GM12878 (cell line): Measurements from ENCODE around the gene HBB. TPM values are rescaled to one million over a fixed set of nuclear protein-coding genes. Genes with fewer than 3 reads are reported as not detected.
A peak's percentile ranks its signal among the peaks of the same experiment; 100 is the strongest.

Experiments used
- ATAC-seq: fragments of 200-7000 bp; cut with Tn5 transposase; 3 replicates; pipeline ENCODE4 v1.9.1; 2020; ENCODE audit warnings: mild to moderate bottlenecking, moderate library complexity
- BruUV-seq: library from RNA; stranded (reverse); fragments of 400-500 nt; replicated peaks from 2 replicates; lab custom pipeline; 2021; lab: Mats Ljungman, UMichigan
- CTCF ChIA-PET: fragments of 300-600 bp; sonication (Branson Sonifier 250); formaldehyde crosslinking; extraction: SDS; loops from one replicate; lab custom pipeline; 2021; ENCODE audit warnings: inconsistent platforms; lab: Yijun Ruan, JAX
- POLR2A ChIA-PET: fragments of 350-600 bp; formaldehyde crosslinking; extraction: SDS; loops from one replicate; lab custom pipeline; 2021; ENCODE audit warnings: inconsistent platforms; lab: Charles Lee
- RAD21 ChIA-PET: fragments of 300-600 bp; sonication (Branson Sonifier 250); formaldehyde crosslinking; loops from one replicate; lab custom pipeline; 2023; ENCODE audit warnings: antibody characterized with exemption; ENCODE audit not compliant: unreplicated experiment; lab: Charles Lee
- SMC1A ChIA-PET: fragments of 300-600 bp; sonication (Branson Sonifier 250); formaldehyde crosslinking; loops from one replicate; lab custom pipeline; 2023; ENCODE audit not compliant: unreplicated experiment, uncharacterized antibody; lab: Charles Lee
- DNase-seq: peaks from one replicate; pipeline ENCODE4 v3.0.0-alpha.2; 2011; ENCODE audit warnings: low read depth, low spot score
- FAIRE-seq: peaks from 3 replicates; lab custom pipeline; 2011; peaks lifted over from hg19 to GRCh38; lab: Jason Lieb, UNC
- H2AFZ ChIP-seq: 2 replicates; pipeline ENCODE4 v1.6.0; 2011; ENCODE audit warnings: low read depth, low read length, control low read depth; ENCODE audit not compliant: control insufficient read depth
- H3K27ac ChIP-seq: 2 replicates; pipeline ENCODE4 v1.5.1; 2011; ENCODE audit warnings: control low read depth; ENCODE audit not compliant: control insufficient read depth, insufficient read depth
- H3K27me3 ChIP-seq, 2 experiments: replicated peaks in 1 of 2; 2 replicates each; pipeline versions ENCODE4 v1.6.0 to v1.6.1; 2011; ENCODE audit warnings: low read length in 1 of 2; ENCODE audit not compliant: control insufficient read depth in 2 of 2, insufficient read depth in 2 of 2
- H3K36me3 ChIP-seq, 2 experiments: 2 replicates each; pipeline ENCODE4 v1.5.1; 2011; ENCODE audit warnings: low read length in 1 of 2; ENCODE audit not compliant: control insufficient read depth in 2 of 2, insufficient read depth in 2 of 2
- H3K4me1 ChIP-seq: 2 replicates; pipeline ENCODE4 v1.6.1; 2011; ENCODE audit warnings: mild to moderate bottlenecking, low read length, moderate library complexity, mixed read lengths; ENCODE audit not compliant: control insufficient read depth, insufficient read depth
- H3K4me2 ChIP-seq: 2 replicates; pipeline ENCODE4 v1.6.0; 2011; ENCODE audit warnings: control low read depth; ENCODE audit not compliant: control insufficient read depth, insufficient read depth
- H3K4me3 ChIP-seq: fragments of 200-600 bp; sonication (generic); 2 replicates; pipeline ENCODE4 v1.5.1; 2016
- H3K79me2 ChIP-seq: 2 replicates; pipeline ENCODE4 v1.6.0; 2011; ENCODE audit warnings: low read length; ENCODE audit not compliant: control insufficient read depth, insufficient read depth
- H3K9ac ChIP-seq: 2 replicates; pipeline ENCODE4 v1.8.0; 2011; ENCODE audit warnings: low read length, control low read depth, mixed read lengths; ENCODE audit not compliant: control insufficient read depth, insufficient read depth
- H3K9me3 ChIP-seq: replicated peaks from 3 replicates; pipeline ENCODE4 v1.5.1; 2011; ENCODE audit warnings: mild to moderate bottlenecking, low read length; ENCODE audit not compliant: control insufficient read depth, insufficient read depth
- H4K20me1 ChIP-seq: 2 replicates; pipeline ENCODE4 v1.6.0; 2011; ENCODE audit not compliant: control insufficient read depth, insufficient read depth
- BCL11A ChIP-seq: IDR thresholded peaks from 2 replicates; pipeline ENCODE4 v1.6.1; 2011; ENCODE audit warnings: low read depth, low read length
- EGR1 ChIP-seq, 2 experiments: IDR thresholded peaks; 1 replicate in 1 of 2; 2 replicates in 1 of 2; pipeline ENCODE4 v1.6.1; 2011 to 2012; ENCODE audit warnings: low read depth in 2 of 2, low read length in 2 of 2, borderline replicate concordance in 1 of 2, mild to moderate bottlenecking in 1 of 2, moderate library complexity in 1 of 2
- ETV6 ChIP-seq, 2 experiments: fragments of 450-650 bp in 1 of 2; IDR thresholded peaks in 1 of 2; conservative IDR thresholded peaks in 1 of 2; 2 replicates each; pipeline ENCODE4 v1.6.1; 2014; ENCODE audit warnings: antibody characterized with exemption in 1 of 2, borderline replicate concordance in 1 of 2, low read depth in 1 of 2, mild to moderate bottlenecking in 1 of 2, moderate library complexity in 1 of 2
- JUNB ChIP-seq: IDR thresholded peaks from 2 replicates; pipeline ENCODE4 v1.6.1; 2016; ENCODE audit warnings: antibody characterized with exemption, mild to moderate bottlenecking
- MEF2B ChIP-seq: fragments of 450-650 bp; IDR thresholded peaks from 2 replicates; pipeline ENCODE4 v1.6.1; 2018; ENCODE audit warnings: mild to moderate bottlenecking, moderate library complexity; ENCODE audit not compliant: partially characterized antibody, poor library complexity, severe bottlenecking
- NR2C2 ChIP-seq: IDR thresholded peaks from 2 replicates; pipeline ENCODE4 v1.6.1; 2011; ENCODE audit warnings: borderline replicate concordance, low read depth; ENCODE audit not compliant: control insufficient read depth, insufficient read length
- SMC3 ChIP-seq: IDR thresholded peaks from 2 replicates; pipeline ENCODE4 v1.6.1; 2011; ENCODE audit warnings: low read length, improper control_type of control experiment, borderline replicate concordance
- SUPT20H ChIP-seq: IDR thresholded peaks from 2 replicates; pipeline ENCODE4 v1.6.1; 2011; ENCODE audit warnings: low read depth, mild to moderate bottlenecking, low read length, moderate library complexity, borderline replicate concordance; ENCODE audit not compliant: control insufficient read depth
- TAF1 ChIP-seq: IDR thresholded peaks from 2 replicates; pipeline ENCODE4 v1.6.1; 2011; ENCODE audit warnings: mild to moderate bottlenecking, low read depth, low read length, borderline replicate concordance
- TCF7 ChIP-seq: IDR thresholded peaks from 2 replicates; pipeline ENCODE4 v1.6.1; 2014; ENCODE audit warnings: antibody characterized with exemption, borderline replicate concordance
- WGBS: methylation state at CpG from one replicate; pipeline ENCODE4 v1.1.6; 2016; ENCODE audit warnings: low lambda C conversion rate; ENCODE audit not compliant: insufficient replicate concordance, insufficient coverage; ENCODE audit errors: missing lambda C conversion rate; 5-methylcytosine and 5-hydroxymethylcytosine counted together
- in situ Hi-C: fragments of 300-500 bp; cut with MboI; formaldehyde crosslinking; loops from 9 replicates; pipeline ENCODE4 v1.14.3; 2018; ENCODE audit warnings: mixed read lengths
- intact Hi-C: fragments of 100-400 bp; cut with micrococcal nuclease; formaldehyde crosslinking; loops from one replicate; pipeline ENCODE4 v1.14.2; 2022; ENCODE audit not compliant: unreplicated experiment
- polyA plus RNA-seq, 11 experiments: library from polyadenylated mRNA; depleted of rRNA in 4 of 11; unstranded in 6 of 11; stranded (reverse) in 5 of 11; fragments of >200 nt; fragmentation: Nextera tagmentation in 4 of 11; fragmentation: Illumina TruSeq in 1 of 11; extraction: Ambion mirVana in 4 of 11; extraction: Trizol in 1 of 11; gene quantifications; 1 replicate in 1 of 11; 2 replicates in 10 of 11; pipeline versions ENCODE4 v1.2.1 to v1.2.3, GENCODE V29; 2011 to 2016; ENCODE audit warnings: inconsistent platforms in 2 of 11, missing spikeins in 2 of 11, low read depth in 1 of 11
- total RNA-seq, 4 experiments: library from RNA; depleted of rRNA in 3 of 4; stranded (reverse); fragments of >200 nt in 3 of 4; fragmentation: Illumina TruSeq in 1 of 4; extraction: Trizol in 1 of 4; gene quantifications; 2 replicates each; pipeline versions ENCODE4 v1.2.1 to v1.2.3, GENCODE V29; 2013 to 2021

HBB gene
- total and polyA plus RNA-seq, 10 of the 15 experiments (the other 5 are each of a cell fraction or from before 2014, with no cell fraction given), result 0.36 TPM; not detected in 9

- TF ChIP-seq TAF1 (no peak), SUPT20H (no peak), SMC3 (peak; percentile 83; the same call in 1 of the 2 replicates)
Measured at GRCh38 chr11:5204787-5205186, 22.1 kb downstream of the HBB start (continued).

- no peaks in the 10 kb centered on the region for H3K27me3 ChIP-seq
- H3K9me3 ChIP-seq, result no peaks in the 10 kb centered on the region
- no peak overlapping the region for H3K27ac ChIP-seq
- POLR2A ChIA-PET, result no interaction called here
- TF ChIP-seq JUNB, result no peak
- TF ChIP-seq TCF7, result no peak
- no peak for TF ChIP-seq MEF2B
- no peak for TF ChIP-seq ETV6 (conservative IDR thresholded peaks at IDR 0.05 in 1 of 2, IDR thresholded peaks at IDR 0.05 in 1 of 2; ENCODE audit: borderline replicate concordance in 1 of 2, low read depth in 1 of 2)
- no peak for TF ChIP-seq BCL11A
- no peak for TF ChIP-seq NR2C2
- no peak for TF ChIP-seq EGR1 (IDR thresholded peaks at IDR 0.05; ENCODE audit: borderline replicate concordance in 1 of 2, low read depth in 2 of 2, low read length in 2 of 2)
- no peak overlapping the region for H3K4me2 ChIP-seq
- intact Hi-C loops, result loop anchor here (5.0 kb wide), 1 partner anchor 81 kb away; no protein-coding TSS in a partner anchor
- H2AFZ ChIP-seq, result no peak overlapping the region
- no peak overlapping the region for H3K4me3 ChIP-seq
- CTCF ChIA-PET, result interaction anchor here (1.0 kb wide), 1 partner anchor 177 kb away, joined by 4 read pairs; no protein-coding TSS in a partner anchor
- BruUV-seq, result no TSS peak
- SMC1A ChIA-PET, result interaction anchor here (1.0 to 1.6 kb wide), 2 partner anchors 86 to 168 kb away, joined by 3 to 4 read pairs; no protein-coding TSS in a partner anchor
- H3K9ac ChIP-seq, result no peak overlapping the region
- DNase-seq, result no peak
- RAD21 ChIA-PET, result no interaction called here
- in situ Hi-C loops, result loop anchor here (5.0 kb wide), 1 partner anchor 169 kb away; no protein-coding TSS in a partner anchor
- H3K4me1 ChIP-seq, result no peaks in the 10 kb centered on the region
- no peaks in the 10 kb centered on the region for H3K36me3 ChIP-seq
- FAIRE-seq, result no peak
- H4K20me1 ChIP-seq, result no peaks in the 10 kb centered on the region
- no peaks in the 10 kb centered on the region for H3K79me2 ChIP-seq
- no peak for ATAC-seq
- 10% methylated on average over 2 of the region's 2 CpGs for WGBS
Measured at GRCh38 chr11:5203366-5203765, 23.5 kb downstream of the HBB start.
